Liver (tissue), 3 donors: ENCODE data around the gene ESRRA.

Source experiments
- EGR1 ChIP-seq, 2 donors: IDR thresholded peaks; 2 replicates each; pipeline ENCODE4 v1.6.1; 2016 to 2018; ENCODE audit warnings: antibody characterized with exemption in 2 of 2, low read depth in 2 of 2
- GABPA ChIP-seq, 2 donors: IDR thresholded peaks in 1 of 2; conservative IDR thresholded peaks in 1 of 2; 2 replicates each; pipeline ENCODE4 v1.6.1; 2016; ENCODE audit warnings: antibody characterized with exemption in 2 of 2, mild to moderate bottlenecking in 1 of 2, moderate library complexity in 1 of 2
- RAD21 ChIP-seq, 2 donors: IDR thresholded peaks; 2 replicates each; pipeline ENCODE4 v1.6.1; 2016; ENCODE audit warnings: antibody characterized with exemption in 2 of 2, mild to moderate bottlenecking in 2 of 2
- SP1 ChIP-seq: IDR thresholded peaks from 2 replicates; pipeline ENCODE4 v1.6.1; 2018; ENCODE audit warnings: antibody characterized with exemption, mild to moderate bottlenecking
- TAF1 ChIP-seq: conservative IDR thresholded peaks from 2 replicates; pipeline ENCODE4 v1.6.1; 2016; ENCODE audit warnings: antibody characterized with exemption, mild to moderate bottlenecking
- TF ChIP-seq, protein P1 (sequence below): fragments of 150-350 bp; IDR thresholded peaks from 2 replicates; pipeline ENCODE4 v1.5.1; 2017; ENCODE audit warnings: improper control_type of control experiment, low read depth, low read length; ENCODE audit not compliant: missing input control
- TF ChIP-seq, protein P2 (sequence below): IDR thresholded peaks from 2 replicates; pipeline ENCODE4 v1.6.1; 2016; ENCODE audit warnings: antibody characterized with exemption
- donor health status: healthy.
- donor health status: healthy.

DNA sequence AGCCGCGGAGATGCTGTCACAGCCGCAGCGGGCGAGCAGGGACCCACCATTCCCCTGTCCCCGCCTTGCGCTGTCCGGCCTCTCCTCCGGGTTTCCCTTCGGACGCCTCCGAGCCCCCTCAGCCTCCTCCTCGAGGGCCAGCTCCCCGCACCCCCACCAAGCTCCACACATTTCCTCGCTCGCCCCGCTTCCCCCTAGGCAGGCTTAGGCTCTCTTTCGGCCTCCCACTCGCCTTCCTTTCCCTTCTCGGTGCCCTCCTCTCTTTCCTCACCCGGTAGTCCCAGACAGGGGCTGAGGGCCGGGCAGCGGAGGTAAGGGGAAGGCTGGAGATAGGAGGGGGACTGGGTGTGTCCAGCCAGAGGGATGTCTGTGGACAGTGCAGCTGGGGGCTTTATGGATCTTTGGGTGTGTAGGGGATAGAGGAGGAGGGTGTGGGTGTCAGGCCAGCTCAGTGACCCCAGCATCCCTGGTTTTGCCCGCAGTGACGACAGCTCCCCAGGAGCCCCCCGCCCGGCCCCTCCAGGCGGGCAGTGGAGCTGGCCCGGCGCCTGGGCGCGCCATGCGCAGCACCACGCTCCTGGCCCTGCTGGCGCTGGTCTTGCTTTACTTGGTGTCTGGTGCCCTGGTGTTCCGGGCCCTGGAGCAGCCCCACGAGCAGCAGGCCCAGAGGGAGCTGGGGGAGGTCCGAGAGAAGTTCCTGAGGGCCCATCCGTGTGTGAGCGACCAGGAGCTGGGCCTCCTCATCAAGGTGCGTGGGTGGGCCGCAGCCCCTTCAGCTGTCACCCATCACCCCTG, 12.7 kb upstream of the ESRRA start:
- TF ChIP-seq, protein P1, sequence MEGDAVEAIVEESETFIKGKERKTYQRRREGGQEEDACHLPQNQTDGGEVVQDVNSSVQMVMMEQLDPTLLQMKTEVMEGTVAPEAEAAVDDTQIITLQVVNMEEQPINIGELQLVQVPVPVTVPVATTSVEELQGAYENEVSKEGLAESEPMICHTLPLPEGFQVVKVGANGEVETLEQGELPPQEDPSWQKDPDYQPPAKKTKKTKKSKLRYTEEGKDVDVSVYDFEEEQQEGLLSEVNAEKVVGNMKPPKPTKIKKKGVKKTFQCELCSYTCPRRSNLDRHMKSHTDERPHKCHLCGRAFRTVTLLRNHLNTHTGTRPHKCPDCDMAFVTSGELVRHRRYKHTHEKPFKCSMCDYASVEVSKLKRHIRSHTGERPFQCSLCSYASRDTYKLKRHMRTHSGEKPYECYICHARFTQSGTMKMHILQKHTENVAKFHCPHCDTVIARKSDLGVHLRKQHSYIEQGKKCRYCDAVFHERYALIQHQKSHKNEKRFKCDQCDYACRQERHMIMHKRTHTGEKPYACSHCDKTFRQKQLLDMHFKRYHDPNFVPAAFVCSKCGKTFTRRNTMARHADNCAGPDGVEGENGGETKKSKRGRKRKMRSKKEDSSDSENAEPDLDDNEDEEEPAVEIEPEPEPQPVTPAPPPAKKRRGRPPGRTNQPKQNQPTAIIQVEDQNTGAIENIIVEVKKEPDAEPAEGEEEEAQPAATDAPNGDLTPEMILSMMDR = no peak
- TF ChIP-seq, protein P2, sequence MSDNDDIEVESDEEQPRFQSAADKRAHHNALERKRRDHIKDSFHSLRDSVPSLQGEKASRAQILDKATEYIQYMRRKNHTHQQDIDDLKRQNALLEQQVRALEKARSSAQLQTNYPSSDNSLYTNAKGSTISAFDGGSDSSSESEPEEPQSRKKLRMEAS = no peak
- TF ChIP-seq SP1 (no peak), EGR1 (IDR thresholded peaks at IDR 0.05; ENCODE audit: low read depth in 2 of 2) (no peak), RAD21 (IDR thresholded peaks at IDR 0.05) (no peak), GABPA (IDR thresholded peaks at IDR 0.05 in 1 of 2, conservative IDR thresholded peaks at IDR 0.05 in 1 of 2) (no peak), TAF1 (no peak)
